BLaER1 (cell line): Measurements from ENCODE around the gene KRT76.

ENCODE experiments used
- H3K27ac ChIP-seq: shearing (Covaris generic); formaldehyde crosslinking; 2 replicates; pipeline ENCODE4 v1.8.1; 2022
- H3K27me3 ChIP-seq: shearing (Covaris generic); formaldehyde crosslinking; 2 replicates; pipeline ENCODE4 v1.8.1; 2022
- H3K36me3 ChIP-seq: shearing (Covaris generic); formaldehyde crosslinking; 2 replicates; pipeline ENCODE4 v1.8.1; 2022
- H3K4me1 ChIP-seq: shearing (Covaris generic); formaldehyde crosslinking; 2 replicates; pipeline ENCODE4 v1.8.1; 2022
- H3K4me2 ChIP-seq: shearing (Covaris generic); formaldehyde crosslinking; 2 replicates; pipeline ENCODE4 v1.8.1; 2022
- H3K4me3 ChIP-seq: shearing (Covaris generic); formaldehyde crosslinking; 2 replicates; pipeline ENCODE4 v1.8.1; 2022
- H3K9ac ChIP-seq: shearing (Covaris generic); formaldehyde crosslinking; 2 replicates; pipeline ENCODE4 v1.8.1; 2022
- H3K9me3 ChIP-seq: shearing (Covaris generic); formaldehyde crosslinking; 2 replicates; pipeline ENCODE4 v1.8.1; 2022
- H4K20me1 ChIP-seq: shearing (Covaris generic); formaldehyde crosslinking; 2 replicates; pipeline ENCODE4 v1.8.1; 2022
- Cebpa-rat ChIP-seq: shearing (Covaris generic); IDR thresholded peaks from 2 replicates; pipeline ENCODE4 v1.8.1; 2022

Gene KRT76

GRCh38 chr12:52813885-52814709, 37.0 kb upstream of the KRT76 start, which contains the start of gene KRT4:
TSS of gene KRT4 (minus strand) at chr12:52814116. CDS start at chr12:52814058, 58 bp downstream.
- H3K9ac ChIP-seq = no peak within 1 kb of the TSS
- no peaks in the 10 kb centered on the region for H3K9me3 ChIP-seq
- TF ChIP-seq Cebpa-rat = no peak
- H3K27me3 ChIP-seq = no peaks in the 10 kb centered on the region
- H4K20me1 ChIP-seq = no peaks in the 10 kb centered on the region
- H3K4me1 ChIP-seq = no peaks in the 10 kb centered on the region
- H3K4me3 ChIP-seq = no peak within 1 kb of the TSS
- no peak within 1 kb of the TSS for H3K27ac ChIP-seq
- no peaks in the 10 kb centered on the region for H3K36me3 ChIP-seq
- no peak within 1 kb of the TSS for H3K4me2 ChIP-seq

GRCh38 chr12:52813203-52813819, 36.2 kb upstream of the KRT76 start:
- Histone ChIP-seq H3K4me1 (no peaks in the 10 kb centered on the region), H3K4me2 (no peak overlapping the region), H3K36me3 (no peaks in the 10 kb centered on the region), H3K27ac (no peak overlapping the region), H3K9me3 (no peaks in the 10 kb centered on the region), H3K9ac (no peak overlapping the region), H3K27me3 (no peaks in the 10 kb centered on the region), H3K4me3 (no peak overlapping the region), H4K20me1 (no peaks in the 10 kb centered on the region)
- TF ChIP-seq Cebpa-rat = no peak

DNA sequence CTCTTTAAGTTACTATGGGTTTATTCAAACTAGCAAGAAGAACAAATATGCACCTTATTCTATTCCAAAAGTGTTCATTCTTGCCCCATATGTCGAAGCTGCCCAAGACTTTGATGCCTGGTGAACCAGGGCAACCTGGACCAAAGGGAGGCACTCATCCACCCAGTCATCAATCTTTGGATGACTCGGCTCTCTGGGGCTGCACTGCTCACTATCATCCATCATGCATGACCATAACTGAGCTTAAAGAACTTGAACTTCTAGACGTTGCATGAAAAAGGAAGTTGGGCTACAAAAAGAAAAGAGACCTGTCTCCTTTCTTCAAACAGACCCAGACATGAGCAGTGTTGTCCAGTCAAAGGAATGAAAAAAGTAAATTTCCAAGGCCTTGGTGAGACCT, 35.6 kb upstream of the KRT76 start:
- Histone ChIP-seq H3K4me3 (no peak overlapping the region), H3K36me3 (no peaks in the 10 kb centered on the region), H3K9me3 (no peaks in the 10 kb centered on the region), H3K27me3 (no peaks in the 10 kb centered on the region), H3K27ac (no peak overlapping the region), H3K4me2 (no peak overlapping the region), H3K4me1 (no peaks in the 10 kb centered on the region), H4K20me1 (no peaks in the 10 kb centered on the region), H3K9ac (no peak overlapping the region)
- TF ChIP-seq Cebpa-rat = no peak

DNA sequence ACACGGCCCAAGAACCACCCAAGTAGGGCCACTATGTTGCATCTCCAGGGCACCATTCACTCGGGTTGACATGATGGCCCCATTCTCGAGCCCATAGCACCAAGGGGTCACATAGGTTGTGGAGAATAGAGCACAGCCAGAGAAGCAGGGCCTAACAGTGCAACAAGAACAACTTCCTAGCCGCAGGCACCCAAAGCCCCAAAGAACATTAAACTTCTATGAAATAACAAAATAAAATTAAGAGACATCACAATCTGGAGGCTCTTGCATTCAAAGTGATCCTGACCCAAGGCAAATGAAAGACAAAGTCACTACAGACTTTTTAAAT, 34.9 kb upstream of the KRT76 start:
- no peak for TF ChIP-seq Cebpa-rat
- no peak overlapping the region for H3K27ac ChIP-seq
- H3K36me3 ChIP-seq = no peaks in the 10 kb centered on the region
- no peak overlapping the region for H3K4me2 ChIP-seq
- H3K9ac ChIP-seq = no peak overlapping the region
- H3K4me3 ChIP-seq = no peak overlapping the region
- no peaks in the 10 kb centered on the region for H3K4me1 ChIP-seq
- H3K9me3 ChIP-seq = no peaks in the 10 kb centered on the region
- no peaks in the 10 kb centered on the region for H3K27me3 ChIP-seq
- no peaks in the 10 kb centered on the region for H4K20me1 ChIP-seq

DNA sequence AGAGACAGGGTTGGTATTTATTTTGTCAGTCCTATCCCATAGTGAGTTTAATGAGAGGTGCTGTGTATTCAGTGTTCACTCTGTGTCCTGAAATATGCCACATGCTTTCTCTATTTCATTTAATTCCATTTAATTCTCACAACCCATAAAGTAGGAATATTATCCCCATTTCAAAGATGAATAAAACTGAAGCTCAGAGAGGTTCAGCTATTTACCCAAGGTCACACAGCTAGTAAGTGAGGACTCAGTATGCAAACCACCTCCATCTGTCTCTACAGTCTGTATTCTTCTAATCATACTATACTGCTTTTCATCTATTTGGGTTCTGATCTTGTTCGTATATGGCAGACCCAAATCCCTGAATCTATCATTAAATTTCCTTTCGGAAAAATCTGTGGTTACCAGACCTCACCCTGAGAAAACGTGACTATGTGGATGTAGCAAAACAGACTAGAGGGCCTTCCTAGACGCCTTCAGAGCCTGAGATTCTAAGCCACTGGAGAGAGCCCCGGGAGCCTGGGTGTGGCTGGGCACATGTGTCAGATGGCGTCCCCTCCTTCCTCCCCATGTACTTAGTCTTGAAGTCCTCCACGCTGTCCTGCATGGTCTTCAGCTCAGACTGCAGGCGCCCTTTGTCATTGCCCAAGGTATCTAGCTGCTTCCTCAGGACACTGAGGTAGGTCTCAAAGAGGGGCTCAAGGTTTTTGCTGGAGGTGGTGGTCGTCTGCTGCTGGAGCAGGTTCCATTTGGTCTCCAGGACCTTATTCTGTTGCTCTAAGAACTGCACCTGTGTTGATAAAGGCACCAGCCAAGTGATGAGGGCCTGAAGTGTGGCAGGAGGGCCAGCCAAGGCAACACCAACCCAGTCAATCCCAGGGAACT, 34.3 kb upstream of the KRT76 start:
- Histone ChIP-seq H3K27me3 (no peaks in the 10 kb centered on the region), H3K36me3 (no peaks in the 10 kb centered on the region), H3K27ac (no peak overlapping the region), H4K20me1 (no peaks in the 10 kb centered on the region), H3K4me2 (no peak overlapping the region), H3K9ac (no peak overlapping the region), H3K9me3 (no peaks in the 10 kb centered on the region), H3K4me3 (no peak overlapping the region), H3K4me1 (no peaks in the 10 kb centered on the region)
- TF ChIP-seq Cebpa-rat = no peak

GRCh38 chr12:52810554-52810953, 33.4 kb upstream of the KRT76 start:
- TF ChIP-seq Cebpa-rat = no peak
- Histone ChIP-seq H3K36me3 (no peaks in the 10 kb centered on the region), H3K27ac (no peak overlapping the region), H3K9me3 (no peaks in the 10 kb centered on the region), H3K4me1 (peaks cover under 1% of the 10 kb centered on the region; the same call in 1 of the 2 replicates), H3K4me2 (no peak overlapping the region), H3K9ac (no peak overlapping the region), H3K27me3 (no peaks in the 10 kb centered on the region), H4K20me1 (no peaks in the 10 kb centered on the region), H3K4me3 (no peak overlapping the region)

GRCh38 chr12:52809166-52809565, 32.0 kb upstream of the KRT76 start:
- Histone ChIP-seq H3K4me2 (no peak overlapping the region), H3K4me1 (peaks cover 8% of the 10 kb centered on the region; the same call in 1 of the 2 replicates), H3K27ac (no peak overlapping the region), H3K4me3 (no peak overlapping the region), H3K27me3 (no peaks in the 10 kb centered on the region), H3K9ac (no peak overlapping the region), H4K20me1 (no peaks in the 10 kb centered on the region), H3K36me3 (no peaks in the 10 kb centered on the region), H3K9me3 (no peaks in the 10 kb centered on the region)
- no peak for TF ChIP-seq Cebpa-rat

GRCh38 chr12:52808573-52809160, 31.5 kb upstream of the KRT76 start:
- TF ChIP-seq Cebpa-rat = no peak
- Histone ChIP-seq H4K20me1 (no peaks in the 10 kb centered on the region), H3K9ac (no peak overlapping the region), H3K4me2 (no peak overlapping the region), H3K36me3 (no peaks in the 10 kb centered on the region), H3K27ac (no peak overlapping the region), H3K4me3 (no peak overlapping the region), H3K4me1 (peaks cover 8% of the 10 kb centered on the region; the same call in 1 of the 2 replicates), H3K27me3 (no peaks in the 10 kb centered on the region), H3K9me3 (no peaks in the 10 kb centered on the region)

DNA sequence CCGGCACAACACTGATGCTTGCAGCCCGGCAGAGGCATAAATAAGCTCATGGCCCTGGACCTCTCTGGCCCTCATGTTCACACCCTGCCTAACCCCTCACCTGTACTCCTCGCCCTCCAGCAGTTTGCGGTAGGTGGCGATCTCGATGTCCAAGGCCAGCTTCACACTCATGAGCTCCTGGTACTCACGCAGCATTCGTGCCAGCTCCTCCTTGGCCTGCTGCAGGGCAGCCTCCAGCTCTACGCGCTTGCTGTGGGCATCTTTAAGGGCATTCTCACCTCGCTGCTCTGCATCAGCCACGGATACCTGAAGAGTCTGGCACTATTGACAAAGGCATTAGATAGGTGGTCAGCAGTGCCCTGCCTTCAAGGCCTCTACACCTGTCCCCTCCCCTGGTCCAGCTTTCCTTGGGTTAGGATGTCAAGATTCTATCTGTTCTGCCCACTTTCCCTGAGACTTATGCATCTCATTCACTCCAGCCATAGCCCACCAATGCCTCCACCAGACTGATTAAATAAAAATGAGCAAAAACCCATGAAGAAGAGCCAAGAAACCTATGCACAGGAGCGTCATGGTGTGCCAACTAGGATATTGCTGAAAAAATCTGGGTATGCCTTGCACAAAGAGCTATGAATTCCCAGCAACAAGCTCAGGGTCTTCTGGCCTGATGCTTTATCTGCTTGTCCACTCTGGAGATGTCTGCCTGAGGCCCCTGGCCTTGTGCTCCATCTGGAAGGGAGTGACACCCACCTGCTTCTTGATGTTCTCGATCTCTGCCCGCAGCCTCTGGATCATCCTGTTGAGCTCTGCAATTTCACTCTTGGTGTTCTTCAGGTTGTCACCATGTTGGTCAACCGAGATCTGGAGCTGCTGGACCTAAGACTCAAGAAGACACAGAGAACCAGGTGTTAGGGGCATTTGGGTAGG, 30.7 kb upstream of the KRT76 start:
- Histone ChIP-seq H3K36me3 (no peaks in the 10 kb centered on the region), H3K4me2 (no peak overlapping the region), H3K4me1 (peaks cover 8% of the 10 kb centered on the region; the same call in 1 of the 2 replicates), H3K9ac (no peak overlapping the region), H3K4me3 (no peak overlapping the region), H3K27ac (no peak overlapping the region), H3K9me3 (no peaks in the 10 kb centered on the region), H3K27me3 (no peaks in the 10 kb centered on the region), H4K20me1 (no peaks in the 10 kb centered on the region)
- no peak for TF ChIP-seq Cebpa-rat
